ENCODE measurements around the gene CORT. TPM values are rescaled to one million over a fixed set of nuclear protein-coding genes. Genes with fewer than 3 reads are reported as not detected.
A peak's percentile ranks its signal among the peaks of the same experiment; 100 is the strongest.
"Not testable (repeated sequence)": the region's sequence is repeated elsewhere in the genome, so short reads cannot be mapped to it uniquely, and the experiment has no call there.

The CORT gene
- total and polyA plus RNA-seq, 9 donors: 0.11 to 0.51 (median 0.42) TPM; not detected in 4

DNA sequence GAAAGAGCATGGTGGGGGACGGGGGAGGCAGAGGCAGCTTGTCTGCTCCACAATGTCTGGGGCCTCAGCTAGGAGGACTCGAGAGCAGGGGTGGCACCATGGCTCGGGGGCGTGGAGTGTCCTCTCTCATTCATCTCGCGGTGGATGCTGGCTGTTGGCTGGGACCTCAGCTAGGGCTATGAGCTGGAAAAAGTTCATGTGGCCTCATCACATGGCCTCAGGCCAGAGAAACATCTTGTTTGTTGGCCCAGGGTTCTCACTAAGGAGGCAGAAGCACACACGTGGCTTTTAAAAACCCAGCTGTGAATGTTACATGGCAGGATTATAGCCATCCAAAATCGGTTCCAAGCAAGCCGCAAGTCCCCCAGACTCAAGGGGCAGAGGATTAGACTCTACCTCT lies 25.8 kb upstream of the CORT start:
- Histone ChIP-seq H3K36me3 (no peaks in the 10 kb centered on the region), H3K27ac (no peak overlapping the region), H3K4me3 (no peak overlapping the region), H3K9me3 (no peaks in the 10 kb centered on the region), H3K4me1 (ENCODE audit: insufficient read depth) (no peaks in the 10 kb centered on the region), H3K27me3 (no peaks in the 10 kb centered on the region)
- DNase-seq: peak; percentile 49 to 73 (median 57)
- WGBS, 3 donors: 13 to 18% (median 16%) methylated on average over 9 of the region's 9 CpGs
- TF ChIP-seq EP300 (IDR thresholded peaks at IDR 0.05) (no peak), POLR2A (IDR thresholded peaks at IDR 0.05) (no peak)
- TF ChIP-seq, protein P1, sequence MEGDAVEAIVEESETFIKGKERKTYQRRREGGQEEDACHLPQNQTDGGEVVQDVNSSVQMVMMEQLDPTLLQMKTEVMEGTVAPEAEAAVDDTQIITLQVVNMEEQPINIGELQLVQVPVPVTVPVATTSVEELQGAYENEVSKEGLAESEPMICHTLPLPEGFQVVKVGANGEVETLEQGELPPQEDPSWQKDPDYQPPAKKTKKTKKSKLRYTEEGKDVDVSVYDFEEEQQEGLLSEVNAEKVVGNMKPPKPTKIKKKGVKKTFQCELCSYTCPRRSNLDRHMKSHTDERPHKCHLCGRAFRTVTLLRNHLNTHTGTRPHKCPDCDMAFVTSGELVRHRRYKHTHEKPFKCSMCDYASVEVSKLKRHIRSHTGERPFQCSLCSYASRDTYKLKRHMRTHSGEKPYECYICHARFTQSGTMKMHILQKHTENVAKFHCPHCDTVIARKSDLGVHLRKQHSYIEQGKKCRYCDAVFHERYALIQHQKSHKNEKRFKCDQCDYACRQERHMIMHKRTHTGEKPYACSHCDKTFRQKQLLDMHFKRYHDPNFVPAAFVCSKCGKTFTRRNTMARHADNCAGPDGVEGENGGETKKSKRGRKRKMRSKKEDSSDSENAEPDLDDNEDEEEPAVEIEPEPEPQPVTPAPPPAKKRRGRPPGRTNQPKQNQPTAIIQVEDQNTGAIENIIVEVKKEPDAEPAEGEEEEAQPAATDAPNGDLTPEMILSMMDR (IDR thresholded peaks at IDR 0.05): no peak
- intact Hi-C loops (cut with DNase I): loop anchor here in 2 of 4 donors (2.0 to 10.0 kb wide), 2 partner anchors 547 to 549 kb away; no protein-coding TSS in a partner anchor

DNA sequence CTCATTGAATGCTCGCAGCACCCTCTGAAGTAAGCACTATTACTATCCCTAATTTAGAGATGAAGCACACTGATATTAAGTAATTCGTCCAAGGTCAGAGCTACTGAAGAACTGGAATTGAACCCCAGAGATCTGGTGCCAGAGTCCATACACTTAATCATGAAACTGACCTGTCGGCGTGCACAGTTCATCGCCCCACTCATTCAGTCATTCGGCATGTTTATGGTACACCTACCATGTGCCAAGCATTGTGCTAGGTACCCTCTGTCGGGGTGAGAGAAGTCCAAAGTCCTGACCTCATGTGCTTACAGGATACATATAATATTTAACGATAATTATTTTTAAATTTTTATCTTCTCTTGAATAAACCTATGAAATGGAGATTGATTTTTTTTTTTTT lies 25.2 kb upstream of the CORT start:
- H3K4me3 ChIP-seq: no peak overlapping the region
- DNase-seq: no peak
- no peaks in the 10 kb centered on the region for H3K27me3 ChIP-seq
- 70 to 79% (median 77%) methylated on average over 8 of the region's 8 CpGs for WGBS, 3 donors
- intact Hi-C loops (cut with DNase I): loop anchor here in 3 of 4 donors (2.0 to 10.0 kb wide), 3 partner anchors 47 to 550 kb away; no protein-coding TSS in a partner anchor
- H3K27ac ChIP-seq: no peak overlapping the region
- H3K36me3 ChIP-seq: no peaks in the 10 kb centered on the region
- H3K4me1 ChIP-seq (ENCODE audit: insufficient read depth): no peaks in the 10 kb centered on the region
- TF ChIP-seq EP300 (IDR thresholded peaks at IDR 0.05) (no peak), POLR2A (IDR thresholded peaks at IDR 0.05) (no peak)
- TF ChIP-seq, protein P1 (IDR thresholded peaks at IDR 0.05): no peak
- no peaks in the 10 kb centered on the region for H3K9me3 ChIP-seq

DNA sequence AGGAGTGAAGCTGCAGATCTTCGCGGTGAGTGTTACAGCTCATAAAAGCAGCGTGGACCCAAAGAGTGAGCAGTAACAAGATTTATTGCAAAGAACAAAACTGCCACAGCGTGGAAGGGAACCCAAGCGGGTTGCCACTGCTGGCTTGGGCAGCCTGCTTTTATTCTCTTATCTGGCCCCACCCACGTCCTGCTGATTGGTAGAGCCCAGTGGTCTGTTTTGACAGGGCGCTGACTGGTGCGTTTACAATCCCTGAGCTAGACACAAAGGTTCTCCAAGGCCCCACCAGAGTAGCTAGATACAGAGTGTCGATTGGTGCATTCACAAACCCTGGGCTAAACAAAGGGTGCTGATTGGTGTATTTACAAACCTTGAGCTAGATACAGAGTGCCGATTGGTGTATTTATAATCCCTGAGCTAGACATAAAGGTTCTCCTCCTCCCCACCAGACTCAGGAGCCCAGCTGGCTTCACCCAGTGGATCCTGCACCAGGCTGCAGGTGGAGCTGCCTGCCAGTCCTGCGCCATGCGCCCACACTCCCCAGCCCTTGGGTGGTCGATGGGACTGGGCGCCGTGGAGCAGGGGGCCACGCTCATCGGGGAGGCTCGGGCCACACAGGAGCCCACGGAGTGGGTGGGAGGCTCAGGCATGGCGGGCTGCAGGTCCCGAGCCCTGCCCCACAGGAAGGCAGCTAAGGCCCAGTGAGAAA lies 23.9 kb upstream of the CORT start:
- not testable (repeated sequence) for H3K27ac ChIP-seq; H3K4me3 ChIP-seq; H3K9me3 ChIP-seq; H3K4me1 ChIP-seq (ENCODE audit: insufficient read depth); DNase-seq; H3K36me3 ChIP-seq; H3K27me3 ChIP-seq
- intact Hi-C loops (cut with DNase I): loop anchor here in 3 of 4 donors (2.0 to 10.0 kb wide), 3 partner anchors 49 to 551 kb away; no protein-coding TSS in a partner anchor
- WGBS, 3 donors: 83 to 87% (median 83%) methylated on average over 21 of the region's 21 CpGs

DNA sequence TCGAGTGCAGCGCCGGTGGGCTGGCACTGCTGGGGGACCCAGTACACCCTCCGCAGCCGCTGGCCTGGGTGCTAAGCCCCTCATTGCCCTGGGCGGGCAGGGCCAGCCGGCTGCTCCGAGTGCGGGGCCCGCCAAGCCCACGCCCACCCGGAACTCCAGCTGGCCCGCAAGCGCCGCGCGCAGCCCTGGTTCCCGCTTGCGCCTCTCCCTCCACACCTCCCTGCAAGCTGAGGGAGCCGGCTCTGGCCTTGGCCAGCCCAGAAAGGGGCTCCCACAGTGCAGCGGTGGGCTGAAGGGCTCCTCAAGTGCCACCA lies 23.3 kb upstream of the CORT start:
- intact Hi-C loops (cut with DNase I): loop anchor here in 2 of 4 donors (5.0 to 10.0 kb wide), 2 partner anchors 49 to 552 kb away; no protein-coding TSS in a partner anchor
- WGBS, 3 donors: 90 to 95% (median 95%) methylated on average over 21 of the region's 21 CpGs
- not testable (repeated sequence) for H3K36me3 ChIP-seq

DNA sequence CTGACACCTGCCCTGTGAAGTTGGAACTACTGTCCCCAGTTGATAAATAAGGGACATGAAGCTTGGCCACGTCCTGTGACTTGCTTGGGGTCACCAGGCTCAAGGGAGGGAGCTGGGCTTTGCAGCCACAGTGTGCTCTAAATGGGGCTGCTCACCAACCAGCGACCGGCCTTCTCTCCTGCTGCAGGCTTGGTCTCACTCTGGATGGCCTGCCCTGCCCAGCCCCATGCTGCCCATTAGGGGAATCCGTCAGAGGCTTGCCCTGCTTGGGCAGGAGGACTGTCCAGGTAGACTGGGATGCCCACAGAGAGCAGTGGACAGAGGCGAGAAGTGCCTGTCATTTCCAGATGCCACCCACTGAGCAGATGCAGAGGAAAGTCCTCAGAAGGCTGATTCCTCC lies 20.8 kb upstream of the CORT start:
- H3K27ac ChIP-seq: no peak overlapping the region
- H3K36me3 ChIP-seq: no peaks in the 10 kb centered on the region
- WGBS, 3 donors: 86 to 87% (median 86%) methylated on average over 5 of the region's 5 CpGs
- no peaks in the 10 kb centered on the region for H3K27me3 ChIP-seq
- intact Hi-C loops (cut with DNase I): loop anchor here in 3 of 4 donors (2.0 to 10.0 kb wide), 3 partner anchors 52 to 554 kb away; no protein-coding TSS in a partner anchor
- TF ChIP-seq POLR2A (IDR thresholded peaks at IDR 0.05) (no peak), EP300 (IDR thresholded peaks at IDR 0.05) (no peak)
- TF ChIP-seq, protein P1 (IDR thresholded peaks at IDR 0.05): no peak
- no peaks in the 10 kb centered on the region for H3K4me1 ChIP-seq (ENCODE audit: insufficient read depth)
- DNase-seq: peak in 1 of 5 donors; percentile 30
- H3K4me3 ChIP-seq: no peak overlapping the region
- H3K9me3 ChIP-seq: no peaks in the 10 kb centered on the region

More for the DNA sequence above, 23.3 kb upstream of the CORT start:
- not testable (repeated sequence) for H3K9me3 ChIP-seq; DNase-seq; H3K4me1 ChIP-seq (ENCODE audit: insufficient read depth); H3K27me3 ChIP-seq; H3K4me3 ChIP-seq; H3K27ac ChIP-seq
